Activated T-helper 1 cell treated with anti-CD3 and anti-CD28 coated beads, Interleukin-2, amount 50 U/mL, for 16 hours (primary cell): ENCODE data around the gene RPL29.
"Not testable (repeated sequence)": the region's sequence is repeated elsewhere in the genome, so short reads cannot be mapped to it uniquely, and the experiment has no call there.

Source experiments
- DNase-seq, 2 donors: peaks; one replicate each; pipeline ENCODE4 v3.0.0-alpha.2; 2020; ENCODE audit warnings: low read depth in 1 of 2, low spot score in 1 of 2

RPL29 gene

DNA sequence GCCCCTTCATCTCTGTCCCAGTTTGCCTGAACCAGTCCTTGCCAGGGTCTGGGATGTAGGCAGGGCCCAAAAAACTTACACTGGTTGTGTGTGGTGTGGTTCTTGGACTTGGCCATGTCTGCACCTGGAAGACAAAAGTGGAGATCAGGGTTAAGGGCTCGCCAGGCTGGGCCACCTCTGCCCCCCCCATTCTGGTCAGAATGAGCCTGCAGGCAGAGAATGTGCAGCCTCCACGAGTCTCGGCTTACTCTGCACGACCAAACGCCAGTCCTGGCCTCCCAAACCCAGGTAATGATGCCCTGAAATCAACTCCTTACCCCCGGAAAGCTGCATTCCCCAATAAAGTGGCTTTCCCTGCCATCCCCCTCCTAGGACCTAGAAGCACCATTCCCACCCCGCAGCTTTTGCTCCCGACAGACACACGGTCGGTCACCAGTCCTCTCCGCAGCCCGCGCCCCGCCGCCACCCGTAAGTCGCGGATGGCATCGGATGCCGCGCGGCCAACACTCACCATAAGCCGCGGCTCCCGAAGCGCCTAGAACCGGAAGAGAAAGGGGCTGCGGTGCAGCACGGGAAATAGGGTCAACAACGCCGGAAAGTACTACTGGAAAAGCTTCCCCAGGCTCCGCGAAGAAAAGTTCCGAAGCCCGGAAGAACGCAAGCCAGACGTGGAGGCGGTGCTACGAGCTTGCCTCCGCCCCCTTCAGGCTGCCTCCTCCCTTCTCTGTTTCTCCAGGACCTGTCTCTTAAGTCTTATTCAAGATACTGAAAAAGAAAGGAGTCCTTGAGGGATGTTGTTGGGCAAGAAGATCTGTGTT lies at the start of gene RPL29:
Gene RPL29 (minus strand): TSS at position 550 of the 818 bp plus-strand sequence. CDS start 434 bp downstream, at position 116.
- DNase-seq, result peak; percentile 80 to 86

DNA sequence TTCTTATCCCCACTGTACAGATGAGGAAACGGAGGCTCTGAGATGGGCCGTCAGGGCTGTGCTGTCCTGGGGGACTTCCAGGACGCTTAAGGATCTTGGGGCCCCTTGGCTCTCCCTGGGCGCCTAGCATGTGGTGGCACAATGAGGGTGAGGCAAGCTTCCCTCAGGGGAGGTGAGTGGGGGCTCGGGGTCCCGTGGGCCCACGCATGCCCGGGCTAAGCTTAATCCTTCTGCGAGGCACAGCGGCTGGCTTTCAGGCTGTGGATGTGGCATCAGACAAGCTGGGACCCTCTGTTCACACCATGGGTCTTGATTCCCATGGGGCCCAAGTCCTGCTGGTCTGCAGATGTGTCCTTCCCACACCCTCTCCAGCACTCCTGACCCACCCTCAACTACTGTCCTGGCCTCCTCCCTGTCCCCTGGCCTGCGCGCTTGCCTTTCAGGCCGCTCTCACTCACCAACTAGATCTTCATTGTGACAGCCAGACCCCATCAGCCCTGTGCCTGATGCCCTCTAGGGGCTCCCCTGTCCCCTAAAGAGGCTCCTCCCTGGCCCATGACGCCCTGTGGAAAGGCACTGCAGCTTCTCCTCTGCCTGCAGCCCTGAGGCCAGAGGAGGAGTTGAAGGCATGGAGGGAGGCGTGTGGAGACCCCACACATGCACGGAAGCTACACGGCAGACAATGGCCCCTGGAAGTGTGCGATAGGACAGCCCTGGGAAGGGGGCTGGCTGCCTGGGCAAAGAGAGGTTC lies 49.3 kb upstream of the RPL29 start:
- DNase-seq, result no peak

DNA sequence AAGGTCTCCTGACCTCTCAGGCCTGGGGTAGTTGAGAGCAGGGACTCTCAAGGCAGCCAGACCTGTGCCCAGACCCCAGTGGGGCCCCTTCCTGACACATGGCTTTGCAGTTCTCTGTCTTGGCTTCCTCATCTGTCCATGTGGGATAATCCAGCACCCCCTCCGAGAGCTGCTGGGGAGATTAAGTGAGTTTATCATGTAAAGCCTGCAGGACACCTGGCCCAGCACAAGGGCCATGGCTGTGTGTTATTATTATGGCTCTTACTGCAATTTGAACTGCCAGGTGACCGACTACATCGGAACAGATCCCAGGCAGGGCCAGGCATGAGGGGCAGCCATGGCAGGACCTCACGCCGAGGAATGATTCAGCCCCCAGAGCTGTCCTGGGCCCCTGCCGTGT lies 48.1 kb upstream of the RPL29 start:
- no peak for DNase-seq

DNA sequence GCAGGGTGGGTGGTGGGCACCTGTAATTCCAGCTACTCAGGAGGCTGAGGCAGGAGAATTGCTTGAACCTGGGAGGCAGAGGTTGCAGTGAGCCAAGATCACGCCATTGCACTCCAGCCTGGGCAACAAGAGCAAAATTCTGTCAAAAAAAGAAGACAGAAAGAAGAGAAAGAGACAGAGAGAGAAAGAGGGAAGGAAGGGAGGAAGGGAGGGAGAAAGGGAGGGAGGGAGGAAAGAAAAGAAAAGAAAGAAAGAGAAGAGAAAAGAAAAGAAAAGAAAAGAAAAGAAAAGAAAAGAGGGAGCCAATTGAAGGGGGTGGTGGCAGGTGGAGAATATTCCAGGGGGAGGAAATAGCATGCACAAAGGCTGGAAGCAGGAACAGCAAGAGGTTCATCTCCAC lies 47.3 kb upstream of the RPL29 start:
- not testable (repeated sequence) for DNase-seq

DNA sequence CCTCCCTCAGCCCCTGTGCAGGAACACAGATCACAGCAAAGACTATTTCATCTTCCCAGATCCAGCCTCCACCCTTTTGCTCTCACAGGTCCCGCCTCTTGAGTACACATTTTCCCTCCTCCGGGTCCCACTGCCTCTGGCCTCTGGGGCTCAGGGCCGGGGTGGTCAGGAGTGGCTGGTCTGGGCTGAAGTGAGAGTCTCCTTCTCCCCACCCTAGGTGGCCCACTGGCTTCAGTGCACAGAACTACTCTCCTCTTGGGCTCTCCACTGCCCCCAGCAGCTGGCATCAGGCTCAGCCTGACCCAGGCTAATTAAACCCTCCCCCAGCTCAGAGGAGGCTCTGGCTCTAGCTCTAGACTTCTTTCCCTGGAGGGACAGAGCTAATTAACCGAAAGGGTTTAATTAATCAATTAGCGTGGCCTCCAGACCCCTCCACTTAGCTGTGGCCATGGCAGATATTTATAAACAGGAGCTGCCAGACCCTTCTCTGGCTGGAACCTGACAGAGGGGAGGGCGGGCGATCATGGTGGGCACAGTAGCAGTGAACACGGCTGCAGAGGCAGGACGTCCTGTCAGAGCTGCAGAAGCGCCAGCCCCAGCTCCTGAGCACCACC lies 45.5 kb upstream of the RPL29 start:
- no peak for DNase-seq

DNA sequence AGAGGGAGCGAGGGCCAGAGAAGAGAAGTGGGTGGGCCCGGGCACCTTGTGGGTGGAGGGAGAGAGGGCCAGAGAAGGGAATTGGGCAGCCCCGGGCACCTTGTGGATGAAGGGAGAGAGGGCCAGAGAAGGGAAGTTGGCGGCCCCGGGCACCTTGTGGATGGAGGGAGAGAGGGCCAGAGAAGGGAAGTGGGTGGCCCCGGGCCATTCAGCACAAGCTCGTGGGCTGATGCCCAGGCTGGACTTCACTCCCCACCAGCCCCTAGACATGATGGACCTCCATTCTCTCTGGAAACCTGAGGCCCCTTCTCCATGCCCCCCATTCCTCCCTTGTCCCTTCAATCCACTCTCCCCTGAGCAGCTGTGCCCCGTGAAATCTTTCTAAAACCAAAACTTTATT lies 44.9 kb upstream of the RPL29 start:
- DNase-seq, result no peak

DNA sequence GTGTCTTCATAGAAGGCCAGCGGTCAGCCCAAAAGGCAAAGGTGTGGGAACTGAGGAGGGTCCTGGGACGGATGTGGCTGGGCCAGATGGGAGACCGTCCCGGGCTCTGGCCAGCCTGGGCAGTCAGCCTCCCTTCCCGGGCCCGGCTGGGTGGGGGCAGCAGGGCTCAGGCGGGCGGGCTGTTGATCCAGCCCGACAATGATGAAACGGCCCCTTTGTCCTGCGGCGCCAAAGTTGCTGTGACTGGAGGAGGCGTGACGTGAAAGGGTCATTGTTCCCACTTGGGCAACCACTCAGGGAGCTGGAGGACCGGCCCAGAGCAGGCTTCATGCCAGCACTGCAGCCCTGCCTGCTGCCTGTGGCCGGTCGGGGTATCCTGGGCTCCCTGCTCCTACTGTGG lies 44.2 kb upstream of the RPL29 start:
- no peak for DNase-seq

DNA sequence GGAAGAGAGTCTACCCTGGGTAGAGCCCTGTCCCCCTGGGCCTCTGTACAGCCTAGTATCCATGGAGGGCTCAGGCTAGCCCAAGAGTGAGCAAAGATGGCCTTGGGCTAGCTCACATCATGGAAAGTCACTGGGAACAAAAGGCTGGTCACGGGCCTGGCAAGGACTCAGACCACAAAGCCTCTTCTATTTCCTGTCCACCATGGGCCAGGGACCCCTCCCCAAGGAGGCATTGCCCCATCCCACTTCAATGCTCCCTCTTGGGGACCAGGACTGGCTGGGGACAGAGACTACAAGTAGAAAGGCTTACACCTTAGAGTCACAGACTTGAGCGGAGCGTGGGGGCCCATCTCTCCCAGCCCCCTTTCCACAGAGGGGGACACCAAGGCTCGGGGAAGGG lies 43.7 kb upstream of the RPL29 start:
- no peak for DNase-seq

DNA sequence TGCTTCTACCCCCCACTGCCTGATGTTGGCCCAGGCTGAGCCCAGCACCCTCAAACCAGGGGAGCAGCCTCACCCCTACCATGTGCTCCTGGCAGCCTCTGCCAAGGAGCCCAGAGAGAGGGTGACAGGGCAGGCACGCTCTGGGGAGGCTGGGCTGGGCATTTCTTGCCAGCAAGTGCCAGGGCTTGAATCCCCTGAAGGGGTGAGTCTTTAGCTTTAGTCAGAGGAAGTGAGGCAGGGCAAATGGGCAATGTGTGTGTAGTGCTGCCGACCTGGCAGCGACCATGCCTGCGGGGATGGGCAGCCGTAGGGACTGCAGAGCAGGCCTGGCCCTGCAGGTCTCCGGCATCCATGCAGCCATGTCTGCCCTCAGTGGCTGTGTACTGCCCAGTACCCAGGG lies 42.5 kb upstream of the RPL29 start:
- no peak for DNase-seq

DNA sequence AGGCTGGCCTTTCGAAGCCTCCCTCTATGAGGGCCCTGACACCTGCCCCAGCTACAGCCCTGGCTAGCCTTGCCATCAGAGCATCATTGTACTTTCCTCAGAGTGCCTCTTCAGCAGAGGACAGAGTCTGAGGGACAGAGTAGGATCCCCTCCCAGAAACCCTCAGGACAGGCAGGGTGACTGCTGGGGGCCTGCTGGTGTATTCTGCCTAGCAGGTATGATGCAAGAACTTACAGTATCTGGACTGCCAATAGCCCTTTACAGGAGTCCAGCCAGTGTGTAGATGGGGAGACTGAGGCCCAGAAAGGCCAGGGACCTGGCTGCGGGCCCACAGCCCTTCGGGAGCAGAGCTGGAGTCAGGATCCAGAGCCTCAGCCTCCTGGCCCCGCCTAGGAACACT lies 41.6 kb upstream of the RPL29 start:
- DNase-seq, result no peak

DNA sequence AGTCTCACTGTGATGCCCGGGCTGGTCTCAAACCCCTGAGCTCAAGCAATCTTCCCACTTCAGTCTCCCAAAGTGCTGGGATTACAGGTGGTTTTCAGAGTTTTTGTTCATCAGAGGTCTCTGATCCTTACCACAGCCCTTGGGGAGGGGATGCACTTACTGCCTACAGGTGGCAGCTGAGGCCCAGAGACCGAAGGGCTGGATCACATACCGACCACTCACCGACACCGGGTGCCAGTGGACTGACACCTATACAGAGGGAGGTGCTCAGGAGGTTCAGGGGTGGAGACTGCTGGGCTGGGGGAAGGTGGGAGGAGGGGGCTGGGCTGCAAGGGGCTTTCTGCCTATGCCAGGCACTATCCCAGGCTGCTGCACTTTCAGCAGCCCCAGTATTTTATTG lies 41.1 kb upstream of the RPL29 start:
- DNase-seq, result no peak

DNA sequence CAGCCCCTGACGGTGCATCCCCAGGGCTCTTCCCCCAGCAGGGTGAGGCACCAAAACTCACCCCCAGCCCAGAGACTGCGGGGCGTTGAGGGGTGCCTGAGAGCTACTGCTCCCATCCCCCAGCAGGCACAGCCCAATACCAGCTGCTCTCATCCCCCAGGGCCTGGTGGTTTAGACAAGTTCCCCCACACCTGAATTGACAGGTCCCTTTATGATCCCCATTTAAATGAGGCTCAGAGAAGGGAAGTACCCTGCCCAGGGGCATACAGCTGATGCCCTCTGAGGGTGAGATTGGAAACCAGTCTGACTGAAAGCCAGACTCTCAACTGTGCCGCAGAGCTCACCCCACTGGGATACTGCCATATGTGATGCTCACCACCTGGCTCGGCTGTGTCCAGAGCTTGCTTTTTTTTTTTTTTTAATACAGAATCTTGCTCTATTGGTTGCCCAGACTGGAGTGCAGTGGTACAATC lies 40.6 kb upstream of the RPL29 start:
- DNase-seq, result no peak

DNA sequence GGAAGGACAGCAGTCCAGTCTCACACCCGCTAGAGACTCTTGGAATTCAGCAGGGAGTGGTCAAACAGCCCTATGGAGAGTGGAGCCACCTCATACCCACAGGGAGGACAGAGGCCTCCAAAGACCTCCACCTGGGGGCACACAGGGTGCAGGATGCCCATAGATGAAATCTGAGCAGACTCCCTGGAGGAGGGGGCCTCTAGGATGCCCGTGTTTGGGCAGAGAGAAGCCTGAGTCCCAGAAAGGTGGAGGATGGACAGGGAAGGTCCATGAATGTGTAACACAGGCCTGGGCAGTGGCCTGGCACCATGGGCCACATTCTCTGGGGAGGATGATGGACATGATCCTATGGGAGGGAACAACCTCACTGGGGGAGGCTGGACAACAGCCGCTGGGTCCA lies 39.0 kb upstream of the RPL29 start:
- no peak for DNase-seq

DNA sequence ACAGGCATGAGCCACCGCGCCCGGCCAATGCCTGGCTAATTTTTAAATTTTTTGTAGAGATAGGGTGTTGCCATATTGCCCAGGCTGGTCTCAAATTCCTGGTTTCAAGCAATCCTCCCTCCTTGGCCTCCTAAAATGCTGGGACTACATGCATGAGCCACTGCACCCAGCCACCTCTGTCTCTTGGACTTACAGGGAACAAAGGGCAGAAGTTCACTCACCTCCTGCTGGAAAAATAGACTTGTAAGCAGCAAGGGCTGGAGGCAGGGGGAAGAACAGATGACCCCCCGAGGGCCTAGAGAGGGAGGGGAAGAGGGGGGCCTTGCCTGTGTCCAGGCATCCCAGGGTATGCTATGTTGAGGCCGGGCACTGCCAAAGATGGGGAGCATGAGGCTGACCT lies 38.5 kb upstream of the RPL29 start:
- DNase-seq, result no peak

DNA sequence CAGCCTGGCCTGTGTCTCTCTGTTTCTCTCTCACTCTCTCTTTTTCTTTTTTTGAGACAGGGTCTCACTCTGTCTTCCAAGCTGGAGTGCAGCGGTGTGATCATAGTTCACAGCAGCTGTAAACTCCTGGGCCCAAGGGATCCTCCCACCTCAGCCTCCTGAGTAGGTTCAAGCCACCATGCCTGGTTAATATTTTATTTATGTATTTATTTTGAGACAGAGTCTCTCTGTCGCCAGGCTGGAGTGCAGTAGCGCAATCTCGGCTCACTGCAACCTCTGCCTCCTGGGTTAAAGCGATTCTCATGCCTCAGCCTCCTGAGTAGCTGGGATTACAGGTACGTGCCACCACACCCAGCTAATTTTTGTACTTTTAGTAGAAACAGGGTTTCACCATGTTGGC lies 38.1 kb upstream of the RPL29 start:
- DNase-seq, result not testable (repeated sequence)

DNA sequence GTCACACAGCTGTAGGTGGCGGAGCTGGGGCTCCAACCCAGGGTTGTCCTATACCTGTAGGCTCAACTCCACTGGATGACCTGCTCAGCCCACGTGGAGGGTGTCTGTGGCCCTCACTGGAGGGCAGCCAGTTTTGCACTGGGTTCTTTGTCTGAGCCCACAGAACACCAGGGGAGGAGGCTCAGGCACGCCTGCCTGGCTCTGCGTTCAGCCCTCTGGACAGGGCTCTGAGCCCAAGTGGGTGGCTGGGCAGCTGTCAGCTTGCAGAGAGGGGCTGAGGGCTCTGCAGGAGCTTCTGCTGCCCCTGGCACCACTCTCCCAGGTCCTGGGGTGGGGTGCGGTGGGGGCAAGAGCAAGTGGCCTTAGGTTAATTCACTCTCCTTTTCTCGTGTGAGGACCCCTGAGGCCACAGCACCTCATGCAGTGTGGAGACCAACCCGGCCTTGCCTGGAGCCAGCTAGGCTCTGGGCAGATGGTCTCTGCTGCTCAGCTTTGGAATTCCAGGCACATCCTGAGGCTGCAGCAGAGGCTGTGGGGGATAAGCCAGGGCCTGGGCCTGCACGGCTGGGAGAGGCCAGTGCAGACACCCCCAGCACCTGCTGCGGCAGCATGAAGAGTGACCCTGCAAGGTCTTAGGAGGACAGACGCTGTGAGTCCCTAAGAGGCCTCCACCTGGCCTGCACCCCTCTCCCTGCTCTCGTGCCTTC lies 37.2 kb upstream of the RPL29 start:
- no peak for DNase-seq

DNA sequence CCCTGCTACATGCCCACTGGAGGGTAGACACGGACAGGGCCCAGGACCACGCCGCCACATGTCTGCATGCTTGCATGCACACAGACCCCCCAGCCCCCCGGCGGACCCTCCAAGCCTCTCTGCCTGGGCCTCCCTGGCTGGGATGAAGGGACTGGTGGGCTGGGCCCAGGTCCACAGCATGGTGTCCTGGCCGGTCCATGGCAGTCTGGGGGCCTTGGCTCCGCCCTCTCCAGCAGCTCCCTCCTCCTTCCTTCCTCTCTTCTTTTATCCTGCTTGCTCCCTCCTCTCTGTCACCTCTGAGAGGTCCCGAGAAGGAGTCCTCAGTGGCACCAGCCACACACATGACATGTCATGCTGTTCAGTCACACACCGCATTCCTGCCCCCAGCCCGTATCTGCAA lies 36.2 kb upstream of the RPL29 start:
- DNase-seq, result no peak

DNA sequence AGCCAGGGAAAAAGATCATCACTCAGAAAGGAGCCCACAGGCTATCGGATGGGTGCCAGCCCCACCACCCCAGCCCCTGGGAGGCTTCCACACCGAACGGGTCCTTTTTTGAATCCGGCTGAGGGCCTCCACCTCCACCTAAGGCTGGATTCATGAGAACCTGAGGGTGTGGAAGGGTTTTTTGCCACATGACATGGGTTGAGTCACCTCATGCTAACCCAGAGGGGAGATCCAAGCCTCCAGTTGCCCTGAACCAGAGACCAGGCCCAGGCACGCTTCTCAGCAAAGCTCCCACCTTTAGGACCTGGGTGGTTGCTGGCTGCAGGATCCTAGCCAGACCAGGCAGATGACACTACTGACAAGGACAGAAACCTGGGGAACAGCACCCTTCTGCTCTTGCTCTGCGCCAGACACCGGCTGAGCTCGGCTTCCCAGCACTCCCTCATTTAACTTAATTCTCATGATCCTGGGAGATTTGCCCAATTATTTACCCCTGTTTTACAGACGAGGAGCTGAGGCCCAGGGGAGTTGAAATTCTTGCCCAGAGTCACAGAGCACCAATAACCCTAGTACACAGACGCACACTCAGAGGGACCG lies 35.1 kb upstream of the RPL29 start:
- DNase-seq, result no peak

DNA sequence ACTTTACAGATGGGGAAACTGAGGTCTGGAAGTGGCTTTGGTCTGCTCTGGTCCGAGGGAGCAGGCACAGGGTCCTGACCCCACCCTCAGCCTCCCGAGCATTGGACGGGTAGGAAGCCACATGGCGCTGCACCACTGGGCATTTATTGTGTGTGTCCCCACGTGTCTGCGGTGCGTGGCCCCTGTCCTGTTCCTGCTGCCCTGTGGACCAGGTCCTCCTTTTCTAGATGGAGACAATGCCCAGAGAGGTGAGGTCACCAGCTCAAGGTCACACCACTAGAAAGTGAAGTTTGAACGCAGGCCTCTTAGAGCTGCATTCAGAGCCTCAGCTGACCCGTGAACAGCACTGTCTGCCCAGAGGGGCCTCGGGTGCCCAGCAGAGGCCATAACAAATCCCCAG lies 33.8 kb upstream of the RPL29 start:
- DNase-seq, result no peak

DNA sequence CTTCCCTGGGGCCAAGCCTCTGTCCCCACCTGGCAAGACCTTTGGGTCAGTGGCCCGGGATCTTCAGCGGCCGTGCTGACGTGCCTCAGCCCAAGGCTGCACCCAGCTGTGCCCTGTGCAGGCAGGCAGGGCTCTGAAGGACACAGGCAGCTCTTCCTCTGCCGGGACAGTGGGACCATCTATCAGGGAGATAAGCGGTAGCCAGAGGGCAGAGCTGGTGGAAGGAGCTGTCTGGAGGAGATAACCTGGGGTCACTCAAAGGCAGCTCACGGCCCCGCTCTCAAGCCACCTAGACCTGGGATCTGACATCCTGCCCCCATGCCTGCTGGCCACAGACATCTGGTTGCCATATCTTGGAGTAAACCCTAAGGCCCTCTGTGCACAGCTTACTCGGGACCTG lies 33.4 kb upstream of the RPL29 start:
- DNase-seq, result no peak

DNA sequence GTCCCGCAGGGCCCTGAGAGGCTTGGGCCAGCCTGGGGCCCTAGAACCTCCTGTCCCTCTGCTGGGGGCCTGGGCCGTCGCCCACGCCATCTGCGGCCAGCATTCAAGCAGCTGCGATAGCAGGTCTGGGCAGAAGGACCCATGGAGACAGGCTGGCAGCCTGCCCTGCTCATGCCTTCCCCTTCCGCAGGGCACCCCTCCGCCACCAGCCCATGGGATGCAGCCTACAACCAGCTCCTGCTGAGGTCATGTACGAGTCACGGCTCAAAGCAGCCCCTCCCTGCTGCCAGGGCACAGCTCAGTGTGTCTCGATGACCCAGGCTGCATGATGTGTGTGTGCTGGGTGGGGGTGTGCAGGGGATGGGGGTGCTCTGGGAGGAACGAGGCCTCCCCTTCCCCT lies 32.9 kb upstream of the RPL29 start:
- DNase-seq, result no peak
